Measurements from ENCODE around the gene TTC28. TPM values are rescaled to one million over a fixed set of nuclear protein-coding genes. Genes with fewer than 3 reads are reported as not detected.
"Not testable (repeated sequence)": the region's sequence is repeated elsewhere in the genome, so short reads cannot be mapped to it uniquely, and the experiment has no call there.

Gene TTC28
- total RNA-seq, 1 donor from 2014 or later: 65.4 TPM

DNA sequence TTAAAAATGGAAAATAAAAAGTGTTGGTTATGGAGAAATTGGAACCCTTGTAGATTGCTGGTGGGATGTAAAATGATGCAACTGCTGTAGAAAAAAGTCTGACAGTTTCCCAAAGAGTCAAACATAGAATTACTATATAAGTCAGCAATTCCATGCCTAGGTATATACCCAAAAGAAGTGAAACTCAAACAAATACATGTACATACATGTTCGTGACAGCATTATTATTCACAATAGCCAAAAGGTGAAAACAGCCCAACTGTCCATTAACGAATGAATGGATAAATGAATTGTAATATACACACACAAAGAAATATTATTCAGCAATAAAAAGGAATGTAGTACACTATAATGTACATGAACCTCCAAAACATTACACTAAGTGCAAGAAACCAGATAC is 116.0 kb downstream of the TTC28 start:
- no peak for TF ChIP-seq CTCF (conservative IDR thresholded peaks at IDR 0.05)
- Mint-ChIP-seq H3K27me3 (ENCODE audit: low read depth) (no peaks in the 10 kb centered on the region), H3K4me1 (peaks cover 4% of the 10 kb centered on the region), H3K27ac (ENCODE audit: unreplicated experiment) (no peak overlapping the region), H3K9me3 (no peaks in the 10 kb centered on the region), H3K36me3 (ENCODE audit: low read depth) (peaks cover 13% of the 10 kb centered on the region), H3K4me3 (no peak overlapping the region)
- DNase-seq (ENCODE audit: low read depth, low spot score): no peak

DNA sequence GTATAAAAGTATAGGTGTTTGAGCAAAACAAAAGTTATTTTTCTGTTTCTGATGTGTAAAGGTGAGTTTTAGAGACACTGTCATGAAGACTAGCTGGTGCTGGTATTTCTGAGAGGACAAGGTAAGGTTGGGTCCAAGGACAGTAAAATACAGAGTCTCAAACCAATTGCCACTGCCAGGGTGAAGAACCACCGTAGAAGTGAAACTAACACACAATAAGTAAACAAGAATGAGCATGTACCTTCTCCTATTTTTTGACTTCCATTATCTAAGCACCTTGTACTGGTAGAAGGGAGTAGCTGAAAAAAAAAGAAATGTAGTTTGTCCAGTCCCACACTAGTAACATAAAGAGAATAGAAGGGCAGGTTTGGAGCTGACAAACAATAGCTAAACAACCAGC is 117.3 kb downstream of the TTC28 start:
- Mint-ChIP-seq H3K9me3 (peaks cover 3% of the 10 kb centered on the region), H3K4me1 (peaks cover 4% of the 10 kb centered on the region), H3K36me3 (ENCODE audit: low read depth) (peaks cover 21% of the 10 kb centered on the region), H3K27me3 (ENCODE audit: low read depth) (no peaks in the 10 kb centered on the region), H3K4me3 (no peak overlapping the region), H3K27ac (ENCODE audit: unreplicated experiment) (no peak overlapping the region)
- TF ChIP-seq CTCF (conservative IDR thresholded peaks at IDR 0.05): no peak
- DNase-seq (ENCODE audit: low read depth, low spot score): no peak

- H3K27me3 Mint-ChIP-seq (ENCODE audit: low read depth); H3K27ac Mint-ChIP-seq (ENCODE audit: unreplicated experiment); H3K4me1 Mint-ChIP-seq; DNase-seq (ENCODE audit: low read depth, low spot score); H3K9me3 Mint-ChIP-seq; H3K4me3 Mint-ChIP-seq: not testable (repeated sequence)
- H3K36me3 Mint-ChIP-seq (ENCODE audit: low read depth): peaks cover 25% of the 10 kb centered on the region
These were observed 118.9 kb downstream of the TTC28 start for GRCh38 chr22:28560743-28561101.

DNA sequence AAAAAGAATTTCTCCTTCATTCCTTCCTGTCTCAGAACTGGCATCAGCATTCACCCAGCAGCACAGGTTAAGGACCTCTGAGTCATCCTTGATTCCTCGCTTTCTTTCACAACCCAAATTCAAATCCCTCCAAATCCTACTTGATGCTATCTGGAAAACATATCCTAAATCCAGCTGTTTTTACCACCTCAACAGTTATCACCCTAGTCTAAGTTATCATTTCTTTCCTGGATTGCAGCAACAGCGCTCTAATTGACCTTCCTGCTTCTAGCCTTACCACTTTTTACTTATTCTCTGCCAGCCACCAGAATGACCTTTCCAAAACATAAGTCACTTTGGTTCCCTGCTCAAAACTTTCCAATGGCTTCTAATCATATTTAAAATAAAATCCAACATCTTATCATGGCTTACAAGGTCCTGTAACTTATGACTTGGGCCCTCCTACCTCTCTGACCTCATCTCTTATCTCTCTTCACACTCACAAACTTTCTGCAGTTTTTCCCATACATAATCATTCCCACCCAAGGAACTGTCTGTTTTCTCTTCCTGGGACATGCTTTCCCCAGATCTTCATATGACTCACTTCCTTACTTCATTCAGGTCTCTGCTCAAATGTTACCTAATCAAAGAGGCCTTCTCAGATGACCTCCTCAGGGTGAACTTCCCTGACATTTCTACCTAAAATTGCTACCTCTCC is 119.4 kb downstream of the TTC28 start:
- TF ChIP-seq CTCF (conservative IDR thresholded peaks at IDR 0.05): no peak
- Mint-ChIP-seq H3K4me3 (no peak overlapping the region), H3K4me1 (no peaks in the 10 kb centered on the region), H3K27ac (ENCODE audit: unreplicated experiment) (no peak overlapping the region), H3K27me3 (ENCODE audit: low read depth) (no peaks in the 10 kb centered on the region), H3K9me3 (peaks cover 8% of the 10 kb centered on the region), H3K36me3 (ENCODE audit: low read depth) (peaks cover 27% of the 10 kb centered on the region)
- no peak for DNase-seq (ENCODE audit: low read depth, low spot score)

DNA sequence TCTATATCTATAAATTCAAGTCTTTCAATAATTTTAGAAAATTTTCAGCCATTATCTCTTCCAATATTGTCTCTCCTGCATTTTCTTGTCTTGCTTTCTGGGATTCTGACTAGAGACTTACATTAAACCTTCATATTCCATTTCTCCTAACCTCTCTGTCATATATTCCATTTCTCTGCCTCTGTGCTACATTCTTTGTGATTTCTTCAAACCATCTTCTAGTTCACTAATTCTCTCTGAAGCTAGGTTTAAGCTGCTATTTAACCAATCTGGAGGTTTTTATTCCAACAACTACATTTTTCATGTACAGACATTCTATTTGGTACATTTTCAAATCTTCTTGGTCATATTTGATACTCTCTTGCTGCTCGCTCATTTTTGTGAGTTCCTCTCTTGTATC is 122.5 kb downstream of the TTC28 start:
- no peak for DNase-seq (ENCODE audit: low read depth, low spot score)
- Mint-ChIP-seq H3K27ac (ENCODE audit: unreplicated experiment) (no peak overlapping the region), H3K27me3 (ENCODE audit: low read depth) (no peaks in the 10 kb centered on the region), H3K4me3 (no peak overlapping the region), H3K36me3 (ENCODE audit: low read depth) (peaks cover 38% of the 10 kb centered on the region), H3K4me1 (peaks cover under 1% of the 10 kb centered on the region), H3K9me3 (peaks cover 15% of the 10 kb centered on the region)
- no peak for TF ChIP-seq CTCF (conservative IDR thresholded peaks at IDR 0.05)

GRCh38 chr22:28553108-28553866 is 126.4 kb downstream of the TTC28 start:
- H3K27ac Mint-ChIP-seq (ENCODE audit: unreplicated experiment); H3K4me3 Mint-ChIP-seq; H3K27me3 Mint-ChIP-seq (ENCODE audit: low read depth); DNase-seq (ENCODE audit: low read depth, low spot score); H3K4me1 Mint-ChIP-seq: not testable (repeated sequence)
- Mint-ChIP-seq H3K36me3 (ENCODE audit: low read depth) (peaks cover 31% of the 10 kb centered on the region), H3K9me3 (peaks cover 20% of the 10 kb centered on the region)
